Astrocyte of the spinal cord (primary cell): Measurements from ENCODE around the gene CEP41.

Source experiments
- DNase-seq: peaks from one replicate; pipeline ENCODE4 v3.0.0; 2011; ENCODE audit warnings: low read depth, low spot score
- H3K4me3 ChIP-seq: 2 replicates; pipeline ENCODE4 v1.5.1; 2011; ENCODE audit warnings: low read depth, mild to moderate bottlenecking, low read length, moderate library complexity
- CTCF ChIP-seq: IDR thresholded peaks from 2 replicates; pipeline ENCODE4 v1.5.1; 2012; ENCODE audit warnings: low read depth, mild to moderate bottlenecking, low read length, inconsistent platforms
- in situ Hi-C: cut with HindIII; loops from 2 replicates; pipeline ENCODE4 v1.10.0; 2017; ENCODE audit warnings: low sequenced_read_pairs

The CEP41 gene

GRCh38 chr7:130425796-130426195, 15.0 kb downstream of the CEP41 start:
- in situ Hi-C loops, result no loop called here
- no peak for TF ChIP-seq CTCF
- no peak for DNase-seq
- no peak overlapping the region for H3K4me3 ChIP-seq

GRCh38 chr7:130423501-130424037, 17.2 kb downstream of the CEP41 start:
- in situ Hi-C loops, result no loop called here
- DNase-seq, result no peak
- H3K4me3 ChIP-seq, result no peak overlapping the region
- no peak for TF ChIP-seq CTCF

- in situ Hi-C loops, result no loop called here
- DNase-seq, result peak; percentile 71
- H3K4me3 ChIP-seq, result no peak overlapping the region
- TF ChIP-seq CTCF, result no peak
These were observed 19.1 kb downstream of the CEP41 start for GRCh38 chr7:130421684-130422083.

- TF ChIP-seq CTCF, result no peak
- peak; percentile 39 for DNase-seq
- in situ Hi-C loops, result no loop called here
- no peak overlapping the region for H3K4me3 ChIP-seq
These were observed 19.8 kb downstream of the CEP41 start for GRCh38 chr7:130420943-130421578.

GRCh38 chr7:130419658-130420057, 21.2 kb downstream of the CEP41 start:
- H3K4me3 ChIP-seq, result no peak overlapping the region
- in situ Hi-C loops, result no loop called here
- no peak for TF ChIP-seq CTCF
- no peak for DNase-seq

GRCh38 chr7:130418306-130418705, 22.5 kb downstream of the CEP41 start:
- no peak for TF ChIP-seq CTCF
- in situ Hi-C loops, result no loop called here
- H3K4me3 ChIP-seq, result no peak overlapping the region
- DNase-seq, result no peak
